Measurements from ENCODE around the gene RTN1.
"Not testable (repeated sequence)": the region's sequence is repeated elsewhere in the genome, so short reads cannot be mapped to it uniquely, and the experiment has no call there.

Gene RTN1

GRCh38 chr14:59699442-59699841 is 171.1 kb downstream of the RTN1 start:
- DNase-seq (ENCODE audit: low read depth), result no peak

DNA sequence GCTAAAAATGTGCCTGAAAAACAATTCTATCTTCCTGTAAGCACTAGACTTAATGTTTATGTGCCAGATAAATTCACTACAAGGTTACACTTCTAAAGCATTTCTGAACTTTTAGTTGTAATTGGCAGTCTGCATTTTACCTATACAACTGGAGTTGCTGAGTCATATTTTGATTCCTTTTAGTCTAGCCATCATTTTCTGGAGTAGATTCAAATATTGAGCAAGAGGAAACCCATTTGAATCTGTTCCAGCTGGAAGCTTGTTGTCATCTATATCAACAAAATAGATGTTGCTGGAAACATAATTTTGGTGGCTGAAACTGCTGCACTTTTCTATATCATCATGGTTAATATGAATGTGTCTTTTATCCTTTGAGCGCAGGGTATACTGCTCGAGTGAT is 171.8 kb downstream of the RTN1 start:
- no peak for DNase-seq (ENCODE audit: low read depth)

GRCh38 chr14:59695198-59695597 is 175.4 kb downstream of the RTN1 start:
- no peak for DNase-seq (ENCODE audit: low read depth)

DNA sequence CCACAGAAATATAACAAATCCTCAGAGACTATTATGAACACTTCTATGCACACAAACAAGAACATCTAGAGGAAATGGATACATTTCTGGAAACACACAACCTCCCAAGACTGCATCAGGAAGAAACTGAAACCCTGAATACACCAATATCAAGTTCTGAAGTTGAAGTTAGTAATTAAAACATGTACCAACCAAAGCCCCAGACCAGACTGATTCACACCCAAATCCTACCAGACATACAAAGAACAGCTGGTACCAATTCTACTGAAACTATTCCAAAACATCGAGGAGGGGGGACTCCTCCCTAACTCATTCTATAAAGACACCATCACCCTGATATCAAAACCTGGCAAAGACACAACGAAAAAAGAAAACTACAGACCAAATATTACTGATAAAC is 179.3 kb downstream of the RTN1 start:
- no peak for DNase-seq (ENCODE audit: low read depth)

GRCh38 chr14:59690426-59690825 is 180.2 kb downstream of the RTN1 start:
- no peak for DNase-seq (ENCODE audit: low read depth)

GRCh38 chr14:59688224-59689170 is 182.1 kb downstream of the RTN1 start:
- no peak for DNase-seq (ENCODE audit: low read depth)

DNA sequence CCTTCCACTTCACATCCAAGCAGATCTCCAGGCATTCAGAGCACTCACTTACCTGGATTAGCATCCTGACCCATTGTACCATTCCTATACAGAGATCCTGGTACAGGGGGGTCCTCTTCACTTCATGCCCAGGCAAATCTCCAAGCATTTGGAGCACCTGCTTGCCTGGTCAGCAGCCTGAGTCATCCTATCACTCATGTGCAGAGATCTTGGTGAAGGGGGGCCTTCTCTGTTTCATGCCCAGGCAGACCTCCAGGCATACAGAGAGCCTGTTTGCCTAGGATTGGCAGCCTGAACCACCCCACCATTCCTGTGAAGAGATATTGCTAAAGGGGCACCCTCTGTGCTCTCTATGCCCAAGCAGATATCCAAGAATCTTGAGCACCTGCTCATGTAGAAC is 182.9 kb downstream of the RTN1 start:
- DNase-seq (ENCODE audit: low read depth), result no peak

- no peak for DNase-seq (ENCODE audit: low read depth)
Observed at GRCh38 chr14:59679872-59680271, 190.7 kb downstream of the RTN1 start.

GRCh38 chr14:59678352-59678751 is 192.2 kb downstream of the RTN1 start:
- no peak for DNase-seq (ENCODE audit: low read depth)

DNA sequence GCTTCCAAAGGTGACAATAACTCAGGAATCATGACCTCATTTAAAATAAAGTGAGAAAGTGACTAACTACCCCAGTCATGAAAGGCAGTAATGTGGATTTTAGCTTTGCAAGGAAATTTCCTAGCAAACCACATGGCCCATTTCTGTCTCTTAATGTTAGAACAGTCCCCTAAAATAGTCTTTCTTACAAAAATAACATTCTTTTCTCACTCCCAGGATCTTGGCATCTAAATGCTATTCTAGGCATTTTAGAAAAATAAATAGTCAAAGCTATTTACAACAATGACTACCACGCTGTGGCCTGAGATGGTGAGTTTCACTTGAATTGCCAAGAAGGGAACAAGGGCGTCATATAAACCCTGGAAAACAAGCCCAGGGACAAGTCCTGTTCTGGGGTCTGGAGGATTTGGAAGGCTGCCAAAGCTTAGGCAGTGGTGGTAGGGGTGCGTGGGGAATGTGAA is 192.8 kb downstream of the RTN1 start:
- no peak for DNase-seq (ENCODE audit: low read depth)

GRCh38 chr14:59675394-59675793 is 195.2 kb downstream of the RTN1 start:
- no peak for DNase-seq (ENCODE audit: low read depth)

GRCh38 chr14:59664741-59665140 is 205.8 kb downstream of the RTN1 start:
- DNase-seq (ENCODE audit: low read depth), result no peak

GRCh38 chr14:59657769-59658168 is 212.8 kb downstream of the RTN1 start:
- DNase-seq (ENCODE audit: low read depth), result no peak

DNA sequence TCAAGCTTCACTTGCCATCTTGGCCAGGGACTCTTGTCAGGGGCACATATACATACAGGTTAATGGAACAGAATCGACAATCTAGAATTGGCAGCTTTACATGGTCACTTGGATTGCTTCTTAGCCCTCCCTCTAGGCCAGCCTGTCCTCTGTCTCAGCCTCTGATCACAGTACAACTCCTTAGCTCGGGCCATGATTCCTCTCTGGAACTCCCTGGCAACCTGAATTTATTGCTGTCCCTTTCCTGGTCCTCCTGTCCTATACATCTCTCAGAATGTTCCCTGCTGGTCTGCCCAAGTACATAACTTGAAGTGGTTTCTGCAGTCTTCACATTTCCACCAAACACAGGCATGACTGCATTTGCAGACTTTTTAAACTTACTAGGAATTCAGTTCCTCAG is 214.1 kb downstream of the RTN1 start:
- no peak for DNase-seq (ENCODE audit: low read depth)

DNA sequence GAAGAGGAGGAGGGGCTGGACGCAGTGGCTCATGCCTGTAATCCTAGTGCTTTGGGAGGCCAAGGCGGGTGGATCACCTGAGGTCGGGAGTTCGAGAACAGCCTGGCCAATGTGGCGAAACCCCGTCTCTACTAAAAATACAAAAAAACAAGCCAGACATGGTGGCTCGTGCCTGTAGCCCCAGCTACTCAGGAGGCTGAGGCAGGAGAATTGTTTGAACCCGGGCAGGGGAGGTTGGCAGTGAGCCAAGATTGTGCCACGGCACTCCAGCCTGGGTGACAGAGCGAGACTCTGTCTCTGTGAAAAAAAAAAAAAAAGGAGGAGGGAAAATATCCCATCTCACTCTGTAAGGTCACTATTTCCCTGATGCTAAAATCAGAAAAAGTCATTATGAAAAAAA is 216.4 kb downstream of the RTN1 start:
- DNase-seq (ENCODE audit: low read depth), result not testable (repeated sequence)

GRCh38 chr14:59646832-59647231 is 223.7 kb downstream of the RTN1 start:
- not testable (repeated sequence) for DNase-seq (ENCODE audit: low read depth)

- no peak for DNase-seq (ENCODE audit: low read depth)
Observed at GRCh38 chr14:59638885-59639284, 231.7 kb downstream of the RTN1 start.

- DNase-seq (ENCODE audit: low read depth), result no peak
Observed at GRCh38 chr14:59634617-59635016, 236.0 kb downstream of the RTN1 start.

- DNase-seq (ENCODE audit: low read depth), result no peak
Observed at GRCh38 chr14:59633486-59633885, 237.1 kb downstream of the RTN1 start.

GRCh38 chr14:59632381-59632780 is 238.2 kb downstream of the RTN1 start:
- DNase-seq (ENCODE audit: low read depth), result no peak

- no peak for DNase-seq (ENCODE audit: low read depth)
Observed at GRCh38 chr14:59631237-59631636, 239.3 kb downstream of the RTN1 start.

GRCh38 chr14:59630288-59630963 is 240.2 kb downstream of the RTN1 start:
- no peak for DNase-seq (ENCODE audit: low read depth)
